Duodenal mucosa (tissue), 2 donors: ENCODE measurements around the gene COL5A3.
A peak's percentile ranks its signal among the peaks of the same experiment; 100 is the strongest.
"Not testable (repeated sequence)": the region's sequence is repeated elsewhere in the genome, so short reads cannot be mapped to it uniquely, and the experiment has no call there.

Experiments used
- H3K27ac ChIP-seq: one replicate; pipeline ENCODE4 v1.7.0; 2013; ENCODE audit warnings: low read depth, low read length
- H3K27me3 ChIP-seq, 2 donors: one replicate each; pipeline ENCODE4 v1.7.0; 2013; ENCODE audit warnings: low read length in 2 of 2, control low read depth in 1 of 2; ENCODE audit not compliant: insufficient read depth in 2 of 2, control insufficient read depth in 1 of 2
- H3K36me3 ChIP-seq, 2 donors: one replicate each; pipeline ENCODE4 v1.7.0; 2013; ENCODE audit warnings: low read length in 2 of 2, control low read depth in 1 of 2; ENCODE audit not compliant: insufficient read depth in 2 of 2, control insufficient read depth in 1 of 2
- H3K4me1 ChIP-seq, 2 donors: one replicate each; pipeline ENCODE4 v1.7.0; 2013; ENCODE audit warnings: low read length in 2 of 2, control low read depth in 1 of 2; ENCODE audit not compliant: insufficient read depth in 2 of 2, control insufficient read depth in 1 of 2
- H3K4me3 ChIP-seq, 2 donors: one replicate each; pipeline ENCODE4 v1.7.0; 2013; ENCODE audit warnings: low read length in 2 of 2, low read depth in 1 of 2
- H3K9ac ChIP-seq, 2 donors: one replicate each; pipeline ENCODE4 v1.7.0; 2013; ENCODE audit warnings: low read length in 2 of 2, low read depth in 1 of 2
- H3K9me3 ChIP-seq, 2 donors: one replicate each; pipeline ENCODE4 v1.7.0; 2013; ENCODE audit warnings: low read length in 2 of 2, control low read depth in 1 of 2; ENCODE audit not compliant: control insufficient read depth in 1 of 2

Gene COL5A3

GRCh38 chr19:10027158-10027997 lies 17.1 kb upstream of the COL5A3 start:
- Histone ChIP-seq H3K27ac (no peak overlapping the region), H3K36me3 (no peaks in the 10 kb centered on the region), H3K4me3 (no peak overlapping the region), H3K9me3 (no peaks in the 10 kb centered on the region), H3K4me1 (peaks cover 4 to 7% of the 10 kb centered on the region in 2 donors), H3K9ac (peak overlapping the region in 1 of 2 donors; percentile 51), H3K27me3 (no peaks in the 10 kb centered on the region)

- no peak overlapping the region for H3K9ac ChIP-seq
- no peaks in the 10 kb centered on the region for H3K27me3 ChIP-seq
- H3K4me3 ChIP-seq = no peak overlapping the region
- H3K4me1 ChIP-seq = peaks cover 4 to 10% of the 10 kb centered on the region in 2 donors
- H3K27ac ChIP-seq = no peak overlapping the region
- H3K9me3 ChIP-seq = no peaks in the 10 kb centered on the region
- H3K36me3 ChIP-seq = no peaks in the 10 kb centered on the region
Observed at GRCh38 chr19:10026744-10027143, 16.4 kb upstream of the COL5A3 start.

GRCh38 chr19:10023096-10023495 lies 12.8 kb upstream of the COL5A3 start:
- H3K27me3 ChIP-seq, H3K4me1 ChIP-seq, H3K4me3 ChIP-seq, H3K9me3 ChIP-seq, H3K36me3 ChIP-seq, H3K9ac ChIP-seq, H3K27ac ChIP-seq: not testable (repeated sequence)

- H3K4me1 ChIP-seq = peaks cover 0 to 2% of the 10 kb centered on the region in 2 donors
- H3K36me3 ChIP-seq = no peaks in the 10 kb centered on the region
- H3K27me3 ChIP-seq = no peaks in the 10 kb centered on the region
- H3K4me3 ChIP-seq = no peak overlapping the region
- no peak overlapping the region for H3K27ac ChIP-seq
- H3K9ac ChIP-seq = no peak overlapping the region
- no peaks in the 10 kb centered on the region for H3K9me3 ChIP-seq
Observed at GRCh38 chr19:10021863-10022262, 11.6 kb upstream of the COL5A3 start.

GRCh38 chr19:10021446-10021845 lies 11.1 kb upstream of the COL5A3 start:
- H3K9ac ChIP-seq = no peak overlapping the region
- H3K4me1 ChIP-seq = peaks cover 0 to 2% of the 10 kb centered on the region in 2 donors
- no peaks in the 10 kb centered on the region for H3K27me3 ChIP-seq
- no peak overlapping the region for H3K4me3 ChIP-seq
- H3K36me3 ChIP-seq = no peaks in the 10 kb centered on the region
- no peak overlapping the region for H3K27ac ChIP-seq
- H3K9me3 ChIP-seq = no peaks in the 10 kb centered on the region

GRCh38 chr19:10020851-10021250 lies 10.5 kb upstream of the COL5A3 start:
- no peaks in the 10 kb centered on the region for H3K27me3 ChIP-seq
- no peak overlapping the region for H3K9ac ChIP-seq
- no peak overlapping the region for H3K27ac ChIP-seq
- H3K9me3 ChIP-seq = no peaks in the 10 kb centered on the region
- H3K4me3 ChIP-seq = no peak overlapping the region
- H3K36me3 ChIP-seq = no peaks in the 10 kb centered on the region
- H3K4me1 ChIP-seq = peaks cover 0 to 2% of the 10 kb centered on the region in 2 donors

GRCh38 chr19:10019246-10019645 lies 8.9 kb upstream of the COL5A3 start:
- H3K9ac ChIP-seq = no peak overlapping the region

GRCh38 chr19:10018786-10019185 lies 8.5 kb upstream of the COL5A3 start:
- peaks cover 0 to 2% of the 10 kb centered on the region in 2 donors for H3K4me1 ChIP-seq
- no peak overlapping the region for H3K9ac ChIP-seq
- peaks cover 0 to 4% of the 10 kb centered on the region in 2 donors for H3K27me3 ChIP-seq
- H3K4me3 ChIP-seq = no peak overlapping the region
- H3K27ac ChIP-seq = no peak overlapping the region
- H3K36me3 ChIP-seq = no peaks in the 10 kb centered on the region
- H3K9me3 ChIP-seq = no peaks in the 10 kb centered on the region

More at GRCh38 chr19:10019246-10019645, 8.9 kb upstream of the COL5A3 start:
- H3K27ac ChIP-seq = no peak overlapping the region
- no peaks in the 10 kb centered on the region for H3K9me3 ChIP-seq
- H3K36me3 ChIP-seq = no peaks in the 10 kb centered on the region
- H3K27me3 ChIP-seq = no peaks in the 10 kb centered on the region
- no peak overlapping the region for H3K4me3 ChIP-seq
- H3K4me1 ChIP-seq = peaks cover 0 to 2% of the 10 kb centered on the region in 2 donors

GRCh38 chr19:10018263-10018662 lies 8.0 kb upstream of the COL5A3 start:
- no peaks in the 10 kb centered on the region for H3K36me3 ChIP-seq
- no peak overlapping the region for H3K27ac ChIP-seq
- no peak overlapping the region for H3K9ac ChIP-seq
- no peaks in the 10 kb centered on the region for H3K9me3 ChIP-seq
- no peak overlapping the region for H3K4me3 ChIP-seq
- peaks cover 0 to 4% of the 10 kb centered on the region in 2 donors for H3K27me3 ChIP-seq
- H3K4me1 ChIP-seq = peaks cover 0 to 2% of the 10 kb centered on the region in 2 donors

GRCh38 chr19:10013834-10014618 lies 3.7 kb upstream of the COL5A3 start:
- no peak overlapping the region for H3K27ac ChIP-seq
- H3K9ac ChIP-seq = no peak overlapping the region
- peaks cover 8 to 16% of the 10 kb centered on the region in 2 donors for H3K27me3 ChIP-seq
- no peaks in the 10 kb centered on the region for H3K36me3 ChIP-seq
- no peaks in the 10 kb centered on the region for H3K9me3 ChIP-seq
- H3K4me3 ChIP-seq = no peak overlapping the region
- H3K4me1 ChIP-seq = peaks cover 5% of the 10 kb centered on the region in 2 donors
